RWPE1 (cell line): Measurements from ENCODE around the gene STRAP.
"Not testable (repeated sequence)": the region's sequence is repeated elsewhere in the genome, so short reads cannot be mapped to it uniquely, and the experiment has no call there.

Experiments used
- CTCF ChIA-PET: fragments of 350-600 bp; sonication (Branson Sonifier 250); formaldehyde crosslinking; extraction: SDS; loops from one replicate; lab custom pipeline; 2021; lab: Yijun Ruan, JAX
- POLR2A ChIA-PET: fragments of 400-600 bp; formaldehyde crosslinking; extraction: SDS; loops from one replicate; lab custom pipeline; 2020; ENCODE audit warnings: antibody characterized with exemption; ENCODE audit not compliant: low non-redundant PET; lab: Yijun Ruan, JAX
- DNase-seq: peaks from one replicate; pipeline ENCODE4 v3.0.0; 2012; ENCODE audit warnings: low spot score
- H3K27ac ChIP-seq: fragments of 450-650 bp; 2 replicates; pipeline ENCODE4 v1.5.1; 2017
- CTCF ChIP-seq: fragments of 450-650 bp; conservative IDR thresholded peaks from 2 replicates; pipeline ENCODE4 v1.5.1; 2017; ENCODE audit warnings: low read depth, mild to moderate bottlenecking

Gene STRAP

GRCh38 chr12:15910468-15910863 lies 28.3 kb downstream of the STRAP start:
- no peak for TF ChIP-seq CTCF
- no peak overlapping the region for H3K27ac ChIP-seq
- CTCF ChIA-PET: interaction anchor here (1.1 kb wide), 1 partner anchor 71 kb away, joined by 5 read pairs; no protein-coding TSS in a partner anchor
- no peak for DNase-seq
- POLR2A ChIA-PET: interaction anchor here (0.6 kb wide), 1 partner anchor 415 kb away, joined by 5 read pairs; no protein-coding TSS in a partner anchor

GRCh38 chr12:15910864-15911721 lies 28.9 kb downstream of the STRAP start, which contains the start of gene DERA:
Gene DERA, plus strand, starts transcription at chr12:15911332. Its CDS starts 52 bp downstream, at chr12:15911384.
- peak within 1 kb of the TSS; percentile 81 for H3K27ac ChIP-seq
- ChIA-PET POLR2A (interaction anchor here (0.6 kb wide), 2 partner anchors 415 to 949 kb away, joined by 3 to 5 read pairs; no protein-coding TSS in a partner anchor), CTCF (interaction anchor here (0.8 to 1.1 kb wide), 2 partner anchors 12 to 71 kb away, joined by 3 to 5 read pairs; no protein-coding TSS in a partner anchor)
- TF ChIP-seq CTCF: no peak
- peak; percentile 71 for DNase-seq

- H3K27ac ChIP-seq, POLR2A ChIA-PET, CTCF ChIA-PET, DNase-seq: not testable (repeated sequence)
These were observed 29.7 kb downstream of the STRAP start for GRCh38 chr12:15911931-15912330.

GRCh38 chr12:15914131-15914530 lies 31.9 kb downstream of the STRAP start:
- CTCF ChIA-PET, DNase-seq, POLR2A ChIA-PET, H3K27ac ChIP-seq: not testable (repeated sequence)

- H3K27ac ChIP-seq: no peak overlapping the region
- POLR2A ChIA-PET: no interaction called here
These were observed 35.9 kb downstream of the STRAP start for GRCh38 chr12:15918066-15918465.

GRCh38 chr12:15919418-15919817 lies 37.2 kb downstream of the STRAP start:
- POLR2A ChIA-PET: no interaction called here
- DNase-seq: no peak
- CTCF ChIA-PET: interaction anchor here (0.5 to 0.6 kb wide), 2 partner anchors 62 to 102 kb away, joined by 3 to 4 read pairs; no protein-coding TSS in a partner anchor
- no peak for TF ChIP-seq CTCF
- no peak overlapping the region for H3K27ac ChIP-seq

More at GRCh38 chr12:15918066-15918465, 35.9 kb downstream of the STRAP start:
- no peak for DNase-seq
- CTCF ChIA-PET: interaction anchor here (1.0 kb wide), 1 partner anchor 11 kb away, joined by 3 read pairs; no protein-coding TSS in a partner anchor
- TF ChIP-seq CTCF: no peak

- no peak for DNase-seq
- no peak for TF ChIP-seq CTCF
- ChIA-PET POLR2A (no interaction called here), CTCF (no interaction called here)
- no peak overlapping the region for H3K27ac ChIP-seq
These were observed 42.8 kb downstream of the STRAP start for GRCh38 chr12:15924956-15925355.
